ENCODE results near the gene KLHDC4. TPM values are rescaled to one million over a fixed set of nuclear protein-coding genes. Genes with fewer than 3 reads are reported as not detected.

KLHDC4 gene
- polyA plus RNA-seq, 1 of the 3 experiments (the other 2 are of a cell fraction) = 51.2 TPM

GRCh38 chr16:87695534-87695933 is 70.3 kb downstream of the KLHDC4 start (continued):
- TF ChIP-seq, protein P1, sequence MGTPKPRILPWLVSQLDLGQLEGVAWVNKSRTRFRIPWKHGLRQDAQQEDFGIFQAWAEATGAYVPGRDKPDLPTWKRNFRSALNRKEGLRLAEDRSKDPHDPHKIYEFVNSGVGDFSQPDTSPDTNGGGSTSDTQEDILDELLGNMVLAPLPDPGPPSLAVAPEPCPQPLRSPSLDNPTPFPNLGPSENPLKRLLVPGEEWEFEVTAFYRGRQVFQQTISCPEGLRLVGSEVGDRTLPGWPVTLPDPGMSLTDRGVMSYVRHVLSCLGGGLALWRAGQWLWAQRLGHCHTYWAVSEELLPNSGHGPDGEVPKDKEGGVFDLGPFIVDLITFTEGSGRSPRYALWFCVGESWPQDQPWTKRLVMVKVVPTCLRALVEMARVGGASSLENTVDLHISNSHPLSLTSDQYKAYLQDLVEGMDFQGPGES (IDR thresholded peaks at IDR 0.05; ENCODE audit: low read depth, low read length) = no peak

- Histone ChIP-seq H3K27ac (ENCODE audit: low read depth in 2 of 2, low read length in 1 of 2) (no peak overlapping the region), H3K27me3 (ENCODE audit: insufficient read depth) (no peaks in the 10 kb centered on the region), H3K79me2 (ENCODE audit: insufficient read depth) (no peaks in the 10 kb centered on the region), H3K9me3 (no peaks in the 10 kb centered on the region), H3K9ac (no peak overlapping the region), H3K4me3 (ENCODE audit: low read depth in 2 of 2, low read length in 1 of 2) (no peak overlapping the region), H3F3A (replicated peaks; ENCODE audit: insufficient read depth) (no peaks in the 10 kb centered on the region), H3K4me1 (ENCODE audit: control insufficient read depth in 1 of 2, insufficient read depth in 2 of 2, low read depth in 1 of 2, low read length in 1 of 2) (no peaks in the 10 kb centered on the region), H3K36me3 (replicated peaks in 1 of 2; ENCODE audit: control insufficient read depth in 1 of 2, insufficient read depth in 2 of 2, low read length in 1 of 2) (peaks cover 0 to 34% of the 10 kb centered on the region in 2 experiments), H2AFZ (ENCODE audit: low read depth) (no peak overlapping the region), H3K4me2 (no peak overlapping the region), H4K20me1 (ENCODE audit: insufficient read depth) (no peaks in the 10 kb centered on the region), H3K9me2 (no peaks in the 10 kb centered on the region)
- TF ChIP-seq FOSL2 (IDR thresholded peaks at IDR 0.05; ENCODE audit: borderline replicate concordance, low read depth) (no peak), RXRA (IDR thresholded peaks at IDR 0.05; ENCODE audit: borderline replicate concordance, low read depth) (no peak), CHD2 (IDR thresholded peaks at IDR 0.05; ENCODE audit: low read length, partially characterized antibody) (no peak), RAD21 (IDR thresholded peaks at IDR 0.05; ENCODE audit: low read length) (no peak), REST (IDR thresholded peaks at IDR 0.05; ENCODE audit: low read depth, low read length) (no peak), YY1 (IDR thresholded peaks at IDR 0.05; ENCODE audit: low read depth) (no peak), PBX3 (IDR thresholded peaks at IDR 0.05) (no peak), RCOR1 (IDR thresholded peaks at IDR 0.05; ENCODE audit: low read length) (no peak), USF2 (IDR thresholded peaks at IDR 0.05; ENCODE audit: borderline replicate concordance, low read depth, low read length) (no peak), NFIC (IDR thresholded peaks at IDR 0.05; ENCODE audit: borderline replicate concordance) (no peak), SMC3 (IDR thresholded peaks at IDR 0.05; ENCODE audit: low read depth, low read length) (no peak), MAX (IDR thresholded peaks at IDR 0.05; ENCODE audit: low read depth) (no peak), TAF1 (IDR thresholded peaks at IDR 0.05; ENCODE audit: borderline replicate concordance, low read depth, low read length) (no peak), GATA2 (CRISPR knock-in tag; IDR thresholded peaks at IDR 0.05) (no peak), EZH2phosphoT487 (IDR thresholded peaks at IDR 0.05; ENCODE audit: borderline replicate concordance, low read depth) (no peak), RFX5 (IDR thresholded peaks at IDR 0.05; ENCODE audit: low read length) (no peak)
- TF ChIP-seq, protein P2, sequence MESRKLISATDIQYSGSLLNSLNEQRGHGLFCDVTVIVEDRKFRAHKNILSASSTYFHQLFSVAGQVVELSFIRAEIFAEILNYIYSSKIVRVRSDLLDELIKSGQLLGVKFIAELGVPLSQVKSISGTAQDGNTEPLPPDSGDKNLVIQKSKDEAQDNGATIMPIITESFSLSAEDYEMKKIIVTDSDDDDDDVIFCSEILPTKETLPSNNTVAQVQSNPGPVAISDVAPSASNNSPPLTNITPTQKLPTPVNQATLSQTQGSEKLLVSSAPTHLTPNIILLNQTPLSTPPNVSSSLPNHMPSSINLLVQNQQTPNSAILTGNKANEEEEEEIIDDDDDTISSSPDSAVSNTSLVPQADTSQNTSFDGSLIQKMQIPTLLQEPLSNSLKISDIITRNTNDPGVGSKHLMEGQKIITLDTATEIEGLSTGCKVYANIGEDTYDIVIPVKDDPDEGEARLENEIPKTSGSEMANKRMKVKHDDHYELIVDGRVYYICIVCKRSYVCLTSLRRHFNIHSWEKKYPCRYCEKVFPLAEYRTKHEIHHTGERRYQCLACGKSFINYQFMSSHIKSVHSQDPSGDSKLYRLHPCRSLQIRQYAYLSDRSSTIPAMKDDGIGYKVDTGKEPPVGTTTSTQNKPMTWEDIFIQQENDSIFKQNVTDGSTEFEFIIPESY (IDR thresholded peaks at IDR 0.05; ENCODE audit: borderline replicate concordance, low read depth) = no peak
- TF ChIP-seq, protein P3, sequence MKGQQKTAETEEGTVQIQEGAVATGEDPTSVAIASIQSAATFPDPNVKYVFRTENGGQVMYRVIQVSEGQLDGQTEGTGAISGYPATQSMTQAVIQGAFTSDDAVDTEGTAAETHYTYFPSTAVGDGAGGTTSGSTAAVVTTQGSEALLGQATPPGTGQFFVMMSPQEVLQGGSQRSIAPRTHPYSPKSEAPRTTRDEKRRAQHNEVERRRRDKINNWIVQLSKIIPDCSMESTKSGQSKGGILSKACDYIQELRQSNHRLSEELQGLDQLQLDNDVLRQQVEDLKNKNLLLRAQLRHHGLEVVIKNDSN (IDR thresholded peaks at IDR 0.05; ENCODE audit: borderline replicate concordance, low read depth) = no peak
- CTCF ChIA-PET = interaction anchor here (0.6 to 3.3 kb wide), 3 partner anchors 8 to 74 kb away, joined by 3 to 19 read pairs (median 5); no protein-coding TSS in a partner anchor
- no peak for DNase-seq
- POLR2A ChIA-PET = no interaction called here
- 93% methylated on average over 17 of the region's 20 CpGs for WGBS (ENCODE audit: low lambda C conversion rate)
Measured at GRCh38 chr16:87694441-87695125, 71.2 kb downstream of the KLHDC4 start.

Measured in SK-N-SH (cell line).